ENCODE results near the gene STON2. TPM values are rescaled to one million over a fixed set of nuclear protein-coding genes. Genes with fewer than 3 reads are reported as not detected.

STON2 gene
- total RNA-seq, 1 experiment from 2014 or later, result 0.36 TPM

- DNase-seq (ENCODE audit: low read depth, low spot score) (no peak), ATAC-seq (no peak)
- no peaks in the 10 kb centered on the region for H3K4me1 ChIP-seq (ENCODE audit: control insufficient read depth, insufficient read depth, low read length)
- CTCF ChIA-PET, result no interaction called here
- POLR2A ChIA-PET, result no interaction called here
- no peaks in the 10 kb centered on the region for H3K27me3 ChIP-seq (ENCODE audit: control insufficient read depth, insufficient read depth, low read length)
- no TSS peak for BruUV-seq (replicated peaks)
- intact Hi-C loops (cut with micrococcal nuclease; ENCODE audit: unreplicated experiment), result no loop called here
- no peak overlapping the region for H3K27ac ChIP-seq (ENCODE audit: low read length)
- no peak overlapping the region for H3K4me3 ChIP-seq (ENCODE audit: low read depth in 2 of 2, low read length in 2 of 2)
- H3K9me3 ChIP-seq (ENCODE audit: control insufficient read depth, insufficient read depth, low read depth, low read length), result no peaks in the 10 kb centered on the region
- no peaks in the 10 kb centered on the region for H3K36me3 ChIP-seq (ENCODE audit: control insufficient read depth, insufficient read depth, low read length)
- in situ Hi-C loops (cut with HindIII; ENCODE audit: low pct_unique_long_range_greater_than_20kb, low sequenced_read_pairs), result no loop called here
- no peak for TF ChIP-seq POLR2AphosphoS5 (IDR thresholded peaks at IDR 0.05; ENCODE audit: low read depth, low read length)
- TF ChIP-seq SIN3A (IDR thresholded peaks at IDR 0.05; ENCODE audit: borderline replicate concordance, insufficient read depth, low read depth, low read length), result no peak
- TF ChIP-seq, protein P1, sequence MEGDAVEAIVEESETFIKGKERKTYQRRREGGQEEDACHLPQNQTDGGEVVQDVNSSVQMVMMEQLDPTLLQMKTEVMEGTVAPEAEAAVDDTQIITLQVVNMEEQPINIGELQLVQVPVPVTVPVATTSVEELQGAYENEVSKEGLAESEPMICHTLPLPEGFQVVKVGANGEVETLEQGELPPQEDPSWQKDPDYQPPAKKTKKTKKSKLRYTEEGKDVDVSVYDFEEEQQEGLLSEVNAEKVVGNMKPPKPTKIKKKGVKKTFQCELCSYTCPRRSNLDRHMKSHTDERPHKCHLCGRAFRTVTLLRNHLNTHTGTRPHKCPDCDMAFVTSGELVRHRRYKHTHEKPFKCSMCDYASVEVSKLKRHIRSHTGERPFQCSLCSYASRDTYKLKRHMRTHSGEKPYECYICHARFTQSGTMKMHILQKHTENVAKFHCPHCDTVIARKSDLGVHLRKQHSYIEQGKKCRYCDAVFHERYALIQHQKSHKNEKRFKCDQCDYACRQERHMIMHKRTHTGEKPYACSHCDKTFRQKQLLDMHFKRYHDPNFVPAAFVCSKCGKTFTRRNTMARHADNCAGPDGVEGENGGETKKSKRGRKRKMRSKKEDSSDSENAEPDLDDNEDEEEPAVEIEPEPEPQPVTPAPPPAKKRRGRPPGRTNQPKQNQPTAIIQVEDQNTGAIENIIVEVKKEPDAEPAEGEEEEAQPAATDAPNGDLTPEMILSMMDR (IDR thresholded peaks at IDR 0.05), result no peak
- no peak for TF ChIP-seq REST (IDR thresholded peaks at IDR 0.05; ENCODE audit: insufficient read depth in 1 of 2, low read depth in 2 of 2, low read length in 1 of 2)
- no peak for TF ChIP-seq TCF7L2 (IDR thresholded peaks at IDR 0.05; ENCODE audit: low read depth, low read length)
Observed at GRCh38 chr14:81247271-81247766, 152.8 kb downstream of the STON2 start.

- DNase-seq (ENCODE audit: low read depth, low spot score) (no peak), ATAC-seq (no peak)
- Histone ChIP-seq H3K27ac (ENCODE audit: low read length) (no peak overlapping the region), H3K27me3 (ENCODE audit: control insufficient read depth, insufficient read depth, low read length) (no peaks in the 10 kb centered on the region), H3K9me3 (ENCODE audit: control insufficient read depth, insufficient read depth, low read depth, low read length) (no peaks in the 10 kb centered on the region), H3K4me3 (ENCODE audit: low read depth in 2 of 2, low read length in 2 of 2) (no peak overlapping the region), H3K4me1 (ENCODE audit: control insufficient read depth, insufficient read depth, low read length) (no peaks in the 10 kb centered on the region), H3K36me3 (ENCODE audit: control insufficient read depth, insufficient read depth, low read length) (no peaks in the 10 kb centered on the region)
- BruUV-seq (replicated peaks), result no TSS peak
- no peak for TF ChIP-seq TCF7L2 (IDR thresholded peaks at IDR 0.05; ENCODE audit: low read depth, low read length)
- no peak for TF ChIP-seq REST (IDR thresholded peaks at IDR 0.05; ENCODE audit: insufficient read depth in 1 of 2, low read depth in 2 of 2, low read length in 1 of 2)
- TF ChIP-seq, protein P1 (IDR thresholded peaks at IDR 0.05), result no peak
- TF ChIP-seq POLR2AphosphoS5 (IDR thresholded peaks at IDR 0.05; ENCODE audit: low read depth, low read length), result no peak
- TF ChIP-seq SIN3A (IDR thresholded peaks at IDR 0.05; ENCODE audit: borderline replicate concordance, insufficient read depth, low read depth, low read length), result no peak
- in situ Hi-C loops (cut with HindIII; ENCODE audit: low pct_unique_long_range_greater_than_20kb, low sequenced_read_pairs) (no loop called here), intact Hi-C loops (cut with micrococcal nuclease; ENCODE audit: unreplicated experiment) (no loop called here)
- ChIA-PET CTCF (no interaction called here), POLR2A (no interaction called here)
Observed at GRCh38 chr14:81246461-81247270, 153.5 kb downstream of the STON2 start.
